Endothelial cell of umbilical vein (primary cell): ENCODE results near the gene SFI1. TPM values are rescaled to one million over a fixed set of nuclear protein-coding genes. Genes with fewer than 3 reads are reported as not detected.

ENCODE experiments used
- BruUV-seq: library from RNA; stranded (reverse); fragments of 400-500 nt; replicated peaks from 2 replicates; lab custom pipeline; 2021; lab: Mats Ljungman, UMichigan
- CTCF ChIA-PET: fragments of 300-600, 350-600 bp; sonication (Branson Sonifier 250); formaldehyde crosslinking; loops from one replicate; lab custom pipeline; 2021; ENCODE audit warnings: antibody characterized with exemption, inconsistent platforms; lab: Charles Lee
- POLR2A ChIA-PET: fragments of 300-600, 350-600 bp; sonication (Branson Sonifier 250); formaldehyde crosslinking; loops from one replicate; lab custom pipeline; 2021; ENCODE audit warnings: antibody characterized with exemption, inconsistent platforms; lab: Charles Lee
- DNase-seq: peaks from one replicate; pipeline ENCODE4 v3.0.0-alpha.2; 2011; ENCODE audit warnings: low read depth, low spot score
- FAIRE-seq: peaks from 2 replicates; lab custom pipeline; 2011; peaks lifted over from hg19 to GRCh38; lab: Jason Lieb, UNC
- H2AFZ ChIP-seq: 2 replicates; pipeline ENCODE4 v1.6.0; 2012; ENCODE audit warnings: low read depth, low read length, control low read depth, inconsistent platforms
- H3K27ac ChIP-seq: 2 replicates; pipeline ENCODE4 v1.5.1; 2011; ENCODE audit warnings: low read depth, mild to moderate bottlenecking, control low read depth, low read length, moderate library complexity; ENCODE audit not compliant: insufficient read depth
- H3K27me3 ChIP-seq, 2 experiments: 2 replicates each; pipeline versions ENCODE4 v1.6.0 to v1.6.1; 2011; ENCODE audit warnings: low read length in 2 of 2, mixed read lengths in 1 of 2; ENCODE audit not compliant: control insufficient read depth in 2 of 2, insufficient read depth in 2 of 2
- H3K36me3 ChIP-seq, 2 experiments: 2 replicates in 1 of 2; 3 replicates in 1 of 2; pipeline ENCODE4 v1.5.1; 2011; ENCODE audit warnings: low read length in 2 of 2, mild to moderate bottlenecking in 1 of 2, moderate library complexity in 1 of 2; ENCODE audit not compliant: control insufficient read depth in 2 of 2, insufficient read depth in 2 of 2; ENCODE audit errors: extremely low read depth in 1 of 2
- H3K4me1 ChIP-seq: 3 replicates; pipeline ENCODE4 v1.5.1; 2011; ENCODE audit warnings: mild to moderate bottlenecking, low read length; ENCODE audit not compliant: control insufficient read depth, insufficient read depth; ENCODE audit errors: extremely low read depth
- H3K4me2 ChIP-seq: 2 replicates; pipeline ENCODE4 v1.6.1; 2011; ENCODE audit warnings: low read length, control low read depth, mixed read lengths; ENCODE audit not compliant: insufficient read depth
- H3K4me3 ChIP-seq, 3 experiments: fragments of 200-600 bp in 1 of 3; sonication (generic), shearing (Covaris generic) in 1 of 3; replicated peaks in 1 of 3; 2 replicates each; pipeline ENCODE4 v1.5.1; 2011 to 2016; ENCODE audit warnings: control low read depth in 3 of 3, low read length in 3 of 3, mild to moderate bottlenecking in 2 of 3, inconsistent platforms in 1 of 3, low read depth in 1 of 3, moderate library complexity in 1 of 3; ENCODE audit not compliant: insufficient read depth in 1 of 3
- H3K79me2 ChIP-seq: 2 replicates; pipeline ENCODE4 v1.6.0; 2012; ENCODE audit warnings: low read length, inconsistent platforms; ENCODE audit not compliant: control insufficient read depth, insufficient read depth
- H3K9ac ChIP-seq: replicated peaks from 2 replicates; pipeline ENCODE3; 2011; ENCODE audit warnings: low read length, control low read depth; ENCODE audit not compliant: insufficient read depth; ENCODE audit errors: extremely low read depth
- H3K9me1 ChIP-seq: replicated peaks from 3 replicates; pipeline ENCODE4 v1.6.0; 2011; ENCODE audit warnings: mild to moderate bottlenecking, low read length; ENCODE audit not compliant: control insufficient read depth, insufficient read depth; ENCODE audit errors: extremely low read depth
- H3K9me3 ChIP-seq: replicated peaks from 2 replicates; pipeline ENCODE4 v1.5.1; 2012; ENCODE audit warnings: low read length, inconsistent platforms; ENCODE audit not compliant: control insufficient read depth, insufficient read depth
- H4K20me1 ChIP-seq: replicated peaks from 2 replicates; pipeline ENCODE3; 2011; ENCODE audit warnings: mild to moderate bottlenecking, low read length; ENCODE audit not compliant: control insufficient read depth, insufficient read depth; ENCODE audit errors: extremely low read depth
- EZH2 ChIP-seq: IDR thresholded peaks from 2 replicates; pipeline ENCODE4 v1.6.1; 2012; ENCODE audit warnings: borderline replicate concordance, low read depth, mild to moderate bottlenecking, moderate library complexity, low read length, inconsistent platforms; ENCODE audit not compliant: severe bottlenecking
- FOS ChIP-seq: IDR thresholded peaks from 2 replicates; pipeline ENCODE4 v1.6.1; 2011; ENCODE audit warnings: mild to moderate bottlenecking, low read length, moderate library complexity, borderline replicate concordance; ENCODE audit not compliant: insufficient read depth
- GATA2 ChIP-seq: IDR thresholded peaks from 2 replicates; pipeline ENCODE4 v1.7.0; 2011; ENCODE audit warnings: low read depth, mild to moderate bottlenecking, moderate library complexity, mixed read lengths, low read length; ENCODE audit not compliant: insufficient read length, insufficient read depth
- JUN ChIP-seq: IDR thresholded peaks from 2 replicates; pipeline ENCODE4 v1.6.1; 2011; ENCODE audit warnings: borderline replicate concordance, low read depth; ENCODE audit not compliant: insufficient read length, insufficient read depth
- MYC ChIP-seq: IDR thresholded peaks from one replicate; pipeline ENCODE4 v1.6.1; 2011; ENCODE audit warnings: mild to moderate bottlenecking, low read depth, low read length
- POLR2A ChIP-seq: IDR thresholded peaks from 2 replicates; pipeline ENCODE4 v1.6.1; 2012; ENCODE audit warnings: low read depth, mild to moderate bottlenecking, control low read depth, low read length
- POLR2AphosphoS5 ChIP-seq: IDR thresholded peaks from 2 replicates; pipeline ENCODE4 v1.6.1; 2012; ENCODE audit warnings: low read depth, mild to moderate bottlenecking, control low read depth, low read length, moderate library complexity; ENCODE audit not compliant: insufficient read depth
- dilution Hi-C: fragments of 300-500 bp; cut with MboI; formaldehyde crosslinking; loops from one replicate; pipeline ENCODE4 v1.15.0; 2019; ENCODE audit warnings: low sequenced_read_pairs; ENCODE audit not compliant: extremely low pct_ligation_motif_present
- intact Hi-C: fragments of 100-400 bp; cut with micrococcal nuclease; formaldehyde crosslinking; loops from one replicate; pipeline ENCODE4 v1.10.0; 2022
- polyA plus RNA-seq, 4 experiments: library from polyadenylated mRNA; depleted of rRNA in 3 of 4; stranded (reverse) in 3 of 4; unstranded in 1 of 4; fragments of >200 nt; gene quantifications; 2 replicates each; pipeline versions ENCODE4 v1.2.1 to v1.2.3, GENCODE V29; 2011 to 2012; ENCODE audit warnings: missing spikeins in 1 of 4
- total RNA-seq: library from RNA; stranded (reverse); gene quantifications from 2 replicates; pipeline ENCODE4 v1.2.3, GENCODE V29; 2021
- TF ChIP-seq, protein P1 (sequence below), 2 donors: IDR thresholded peaks; 1 replicate in 1 of 2; 2 replicates in 1 of 2; pipeline ENCODE4 v1.5.1; 2011; ENCODE audit warnings: low read length in 2 of 2, mild to moderate bottlenecking in 2 of 2, moderate library complexity in 2 of 2, control low read depth in 1 of 2, inconsistent platforms in 1 of 2, low read depth in 1 of 2; ENCODE audit not compliant: insufficient read depth in 1 of 2; ENCODE audit errors: extremely low read depth in 1 of 2
- TF ChIP-seq, protein P2 (sequence below): IDR thresholded peaks from 2 replicates; pipeline ENCODE4 v1.6.1; 2011; ENCODE audit not compliant: insufficient read depth, insufficient read length

The SFI1 gene
- total and polyA plus RNA-seq, 2 donors (not counting 3 experiments of a cell fraction or from before 2014, with no cell fraction given), result 12.5 to 46.4 TPM

DNA sequence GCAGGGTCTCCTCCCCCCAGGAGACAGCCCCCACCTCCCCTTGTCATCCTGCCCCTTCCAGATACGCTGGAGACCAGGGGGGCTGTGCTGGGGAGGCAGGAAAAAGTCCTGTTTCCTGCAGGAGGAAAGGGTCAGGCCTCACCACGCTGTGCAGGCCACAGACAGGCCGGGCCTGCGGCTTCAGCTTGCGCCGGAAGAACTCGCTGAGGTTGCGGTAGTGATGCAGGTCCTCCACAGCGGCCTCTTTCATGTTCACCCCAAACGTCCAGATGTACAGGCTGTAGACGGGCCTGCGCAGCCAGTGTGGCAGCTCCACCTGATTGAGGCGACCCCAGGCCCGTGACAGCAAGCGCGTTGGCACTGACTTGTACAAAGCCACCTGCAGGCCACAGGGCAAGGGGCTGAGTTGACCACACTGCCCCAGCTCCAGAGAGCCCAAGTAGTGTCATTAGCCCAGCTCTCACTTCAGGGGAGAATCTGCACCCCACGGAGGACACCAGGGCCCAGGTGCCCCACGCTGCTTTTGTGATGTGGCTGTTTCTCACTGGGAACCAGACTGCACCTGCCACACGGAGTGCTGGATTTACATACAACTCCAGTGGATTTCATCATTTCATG is 125.3 kb downstream of the SFI1 start:
- Histone ChIP-seq H3K4me2 (no peak overlapping the region), H4K20me1 (no peaks in the 10 kb centered on the region), H3K79me2 (peaks cover 52% of the 10 kb centered on the region), H3K27ac (no peak overlapping the region), H3K27me3 (no peaks in the 10 kb centered on the region), H3K9me3 (no peaks in the 10 kb centered on the region), H3K4me1 (peaks cover 14% of the 10 kb centered on the region), H3K9me1 (no peaks in the 10 kb centered on the region), H3K36me3 (peaks cover 2 to 40% of the 10 kb centered on the region in 2 experiments), H3K4me3 (no peak overlapping the region), H2AFZ (no peak overlapping the region), H3K9ac (no peak overlapping the region)
- intact Hi-C loops, result no loop called here
- no TSS peak for BruUV-seq
- ChIA-PET CTCF (interaction anchor here (1.4 to 1.6 kb wide), 2 partner anchors 9 to 65 kb away, joined by 4 to 6 read pairs; no protein-coding TSS in a partner anchor), POLR2A (interaction anchor here (1.6 kb wide), 1 partner anchor 8 kb away, joined by 4 read pairs; no protein-coding TSS in a partner anchor)
- FAIRE-seq, result no peak
- TF ChIP-seq, protein P1, sequence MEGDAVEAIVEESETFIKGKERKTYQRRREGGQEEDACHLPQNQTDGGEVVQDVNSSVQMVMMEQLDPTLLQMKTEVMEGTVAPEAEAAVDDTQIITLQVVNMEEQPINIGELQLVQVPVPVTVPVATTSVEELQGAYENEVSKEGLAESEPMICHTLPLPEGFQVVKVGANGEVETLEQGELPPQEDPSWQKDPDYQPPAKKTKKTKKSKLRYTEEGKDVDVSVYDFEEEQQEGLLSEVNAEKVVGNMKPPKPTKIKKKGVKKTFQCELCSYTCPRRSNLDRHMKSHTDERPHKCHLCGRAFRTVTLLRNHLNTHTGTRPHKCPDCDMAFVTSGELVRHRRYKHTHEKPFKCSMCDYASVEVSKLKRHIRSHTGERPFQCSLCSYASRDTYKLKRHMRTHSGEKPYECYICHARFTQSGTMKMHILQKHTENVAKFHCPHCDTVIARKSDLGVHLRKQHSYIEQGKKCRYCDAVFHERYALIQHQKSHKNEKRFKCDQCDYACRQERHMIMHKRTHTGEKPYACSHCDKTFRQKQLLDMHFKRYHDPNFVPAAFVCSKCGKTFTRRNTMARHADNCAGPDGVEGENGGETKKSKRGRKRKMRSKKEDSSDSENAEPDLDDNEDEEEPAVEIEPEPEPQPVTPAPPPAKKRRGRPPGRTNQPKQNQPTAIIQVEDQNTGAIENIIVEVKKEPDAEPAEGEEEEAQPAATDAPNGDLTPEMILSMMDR (IDR thresholded peaks at IDR 0.05; ENCODE audit: extremely low read depth in 1 of 2, insufficient read depth in 1 of 2, low read depth in 1 of 2, low read length in 2 of 2), result no peak
- DNase-seq, result no peak
- dilution Hi-C loops, result no loop called here

DNA sequence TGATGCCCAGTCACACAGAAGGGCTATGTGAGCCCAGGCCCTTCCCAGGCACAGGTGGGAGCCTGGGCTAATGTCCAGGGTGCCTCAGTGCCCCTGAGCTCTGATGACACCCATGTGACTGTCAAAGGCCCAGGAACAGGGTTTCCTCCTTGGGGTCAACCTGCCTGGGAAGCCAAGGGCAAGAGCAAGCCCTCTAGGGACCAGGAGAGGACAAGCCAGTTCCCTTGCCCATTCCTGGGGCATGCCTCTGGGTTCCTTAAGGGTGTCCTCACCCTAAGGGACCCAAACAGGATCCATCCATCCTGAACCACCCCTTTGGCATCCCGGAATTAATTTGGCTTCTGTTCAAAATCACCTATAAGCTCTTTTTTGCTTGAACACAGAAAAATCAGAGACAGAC is 126.6 kb downstream of the SFI1 start:
- peaks cover 0 to 33% of the 10 kb centered on the region in 2 experiments for H3K36me3 ChIP-seq
- H3K4me2 ChIP-seq, result no peak overlapping the region
- CTCF ChIA-PET, result interaction anchor here (2.0 kb wide), 1 partner anchor 39 kb away, joined by 4 read pairs; no protein-coding TSS in a partner anchor
- H3K27me3 ChIP-seq, result no peaks in the 10 kb centered on the region
- intact Hi-C loops, result no loop called here
- POLR2A ChIA-PET, result interaction anchor here (0.9 kb wide), 1 partner anchor 30 kb away, joined by 3 read pairs; no protein-coding TSS in a partner anchor
- no peak overlapping the region for H2AFZ ChIP-seq
- no peak overlapping the region for H3K4me3 ChIP-seq
- peaks cover 66% of the 10 kb centered on the region for H3K79me2 ChIP-seq
- DNase-seq (no peak), FAIRE-seq (no peak)
- TF ChIP-seq, protein P1 (IDR thresholded peaks at IDR 0.05; ENCODE audit: extremely low read depth in 1 of 2, insufficient read depth in 1 of 2, low read depth in 1 of 2, low read length in 2 of 2), result no peak
- TF ChIP-seq POLR2AphosphoS5 (no peak), JUN (no peak), FOS (no peak), GATA2 (no peak), EZH2 (no peak), MYC (no peak), POLR2A (no peak)
- TF ChIP-seq, protein P2, sequence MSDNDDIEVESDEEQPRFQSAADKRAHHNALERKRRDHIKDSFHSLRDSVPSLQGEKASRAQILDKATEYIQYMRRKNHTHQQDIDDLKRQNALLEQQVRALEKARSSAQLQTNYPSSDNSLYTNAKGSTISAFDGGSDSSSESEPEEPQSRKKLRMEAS, result no peak
- H3K9ac ChIP-seq, result no peak overlapping the region
- peaks cover 25% of the 10 kb centered on the region for H3K4me1 ChIP-seq
- dilution Hi-C loops, result no loop called here
- no peaks in the 10 kb centered on the region for H4K20me1 ChIP-seq
- no TSS peak for BruUV-seq
- H3K9me1 ChIP-seq, result no peaks in the 10 kb centered on the region
- no peak overlapping the region for H3K27ac ChIP-seq
- no peaks in the 10 kb centered on the region for H3K9me3 ChIP-seq
